H1 (cell line): ENCODE measurements around the gene PRKN.

ENCODE experiments used
- CEBPB ChIP-seq: IDR thresholded peaks from 2 replicates; pipeline ENCODE4 v1.6.1; 2012; ENCODE audit warnings: low read depth, low read length
- EZH2 ChIP-seq: fragments of 200-600 bp; sonication (generic); IDR thresholded peaks from 2 replicates; pipeline ENCODE4 v1.7.1; 2012; ENCODE audit warnings: low read depth, mild to moderate bottlenecking, moderate library complexity, low read length, inconsistent platforms; ENCODE audit not compliant: severe bottlenecking
- JUN ChIP-seq: IDR thresholded peaks from 2 replicates; pipeline ENCODE4 v1.6.1; 2011; ENCODE audit warnings: low read depth, mild to moderate bottlenecking, improper control_type of control experiment, low read length
- POLR2AphosphoS5 ChIP-seq: IDR thresholded peaks from 2 replicates; pipeline ENCODE4 v1.6.1; 2011; ENCODE audit warnings: low read depth, low read length
- ZNF274 ChIP-seq: IDR thresholded peaks from 2 replicates; pipeline ENCODE4 v1.7.0; 2012; ENCODE audit warnings: low read length, borderline replicate concordance; ENCODE audit errors: extremely low read depth

DNA sequence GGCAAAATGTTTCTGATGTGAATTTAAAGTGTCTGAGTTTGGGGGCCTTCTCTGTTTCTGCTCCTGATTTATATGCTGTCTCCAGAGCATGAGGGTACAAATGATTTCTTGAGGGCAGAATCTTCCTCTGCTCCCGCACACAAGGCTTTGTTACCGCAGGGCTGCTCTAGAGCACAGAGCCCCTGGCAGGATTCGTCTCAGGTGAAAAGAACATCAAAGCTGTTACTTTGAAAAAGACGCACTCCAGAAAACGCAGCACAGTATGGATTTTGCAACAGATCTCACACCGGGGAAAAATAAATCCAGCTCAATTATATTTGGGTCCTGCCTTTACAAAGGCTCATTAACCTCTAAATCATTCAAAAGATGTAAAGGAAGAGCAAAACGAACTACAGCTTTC lies 577.3 kb downstream of the PRKN start:
- TF ChIP-seq ZNF274 (no peak), POLR2AphosphoS5 (no peak), JUN (no peak), EZH2 (no peak), CEBPB (no peak)
